OCI-LY3 (cell line): ENCODE measurements around the gene TREML1.

Experiments used
- EZH2phosphoT487 ChIP-seq: fragments of 200-600 bp; shearing (Covaris generic); IDR thresholded peaks from 2 replicates; pipeline ENCODE4 v1.6.1; 2018; ENCODE audit warnings: antibody characterized with exemption, mixed run types, low read depth
- TF ChIP-seq, protein P1 (sequence below): fragments of 200-600, 300-600 bp; sonication (generic); IDR thresholded peaks from 2 replicates; pipeline ENCODE4 v1.5.1; 2014; ENCODE audit warnings: antibody characterized with exemption, low read length, low read depth

DNA sequence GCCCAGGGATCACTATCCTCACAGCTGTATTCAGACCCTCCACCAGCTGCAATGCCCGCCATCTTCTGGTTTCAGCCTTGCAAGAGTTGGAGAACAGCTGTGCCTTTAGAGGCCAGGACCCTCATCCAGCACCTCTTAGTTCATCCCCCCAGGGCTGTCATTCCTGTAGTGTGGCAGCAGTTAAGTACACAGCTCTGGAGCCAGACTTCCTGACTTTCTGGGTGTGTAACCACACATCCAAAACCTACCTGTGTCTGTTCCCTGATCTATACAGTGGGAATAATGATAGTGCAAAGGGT is 9.2 kb upstream of the TREML1 start:
- TF ChIP-seq, protein P1, sequence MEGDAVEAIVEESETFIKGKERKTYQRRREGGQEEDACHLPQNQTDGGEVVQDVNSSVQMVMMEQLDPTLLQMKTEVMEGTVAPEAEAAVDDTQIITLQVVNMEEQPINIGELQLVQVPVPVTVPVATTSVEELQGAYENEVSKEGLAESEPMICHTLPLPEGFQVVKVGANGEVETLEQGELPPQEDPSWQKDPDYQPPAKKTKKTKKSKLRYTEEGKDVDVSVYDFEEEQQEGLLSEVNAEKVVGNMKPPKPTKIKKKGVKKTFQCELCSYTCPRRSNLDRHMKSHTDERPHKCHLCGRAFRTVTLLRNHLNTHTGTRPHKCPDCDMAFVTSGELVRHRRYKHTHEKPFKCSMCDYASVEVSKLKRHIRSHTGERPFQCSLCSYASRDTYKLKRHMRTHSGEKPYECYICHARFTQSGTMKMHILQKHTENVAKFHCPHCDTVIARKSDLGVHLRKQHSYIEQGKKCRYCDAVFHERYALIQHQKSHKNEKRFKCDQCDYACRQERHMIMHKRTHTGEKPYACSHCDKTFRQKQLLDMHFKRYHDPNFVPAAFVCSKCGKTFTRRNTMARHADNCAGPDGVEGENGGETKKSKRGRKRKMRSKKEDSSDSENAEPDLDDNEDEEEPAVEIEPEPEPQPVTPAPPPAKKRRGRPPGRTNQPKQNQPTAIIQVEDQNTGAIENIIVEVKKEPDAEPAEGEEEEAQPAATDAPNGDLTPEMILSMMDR, result no peak
- TF ChIP-seq EZH2phosphoT487, result no peak
